Activated naive CD8-positive, alpha-beta T cell treated with anti-CD3 and anti-CD28 coated beads, Interleukin-2, amount 10 ng/mL, durations not matched to agents 7 days and 5 days (primary cell): ENCODE results near the gene GPC6. TPM values are rescaled to one million over a fixed set of nuclear protein-coding genes. Genes with fewer than 3 reads are reported as not detected.

Experiments used
- ATAC-seq: fragments of 150-1000 bp; cut with Tn5 transposase; one replicate; pipeline ENCODE4 v1.10.0; 2021; ENCODE audit warnings: low read depth, moderate library complexity
- POLR2A ChIA-PET: fragments of 350-600 bp; sonication (Branson Sonifier 250); formaldehyde crosslinking; loops from one replicate; lab custom pipeline; 2021; ENCODE audit warnings: antibody characterized with exemption; lab: Charles Lee
- DNase-seq: peaks from one replicate; pipeline ENCODE4 v3.0.0; 2021
- H3K27ac Mint-ChIP-seq: one replicate; pipeline ENCODE4 v1.8.0; 2022; ENCODE audit warnings: mild to moderate bottlenecking, mixed read lengths
- H3K27me3 Mint-ChIP-seq: one replicate; pipeline ENCODE4 v1.8.0; 2022; ENCODE audit warnings: mild to moderate bottlenecking, moderate library complexity, mixed read lengths
- H3K36me3 Mint-ChIP-seq: one replicate; pipeline ENCODE4 v1.8.0; 2021; ENCODE audit warnings: mild to moderate bottlenecking, mixed read lengths
- H3K4me1 Mint-ChIP-seq: one replicate; pipeline ENCODE4 v1.8.0; 2021; ENCODE audit warnings: mixed read lengths
- H3K4me3 Mint-ChIP-seq: one replicate; pipeline ENCODE4 v1.8.0; 2022; ENCODE audit warnings: mild to moderate bottlenecking, moderate library complexity, mixed read lengths
- H3K9me3 Mint-ChIP-seq: one replicate; pipeline ENCODE4 v1.8.0; 2021; ENCODE audit warnings: mixed read lengths
- total RNA-seq, 2 experiments: library from RNA; stranded (reverse); gene quantifications; one replicate each; pipeline ENCODE4 v1.2.3, GENCODE V29; 2021

Gene GPC6
- total RNA-seq, 2 experiments from 2014 or later = not detected

DNA sequence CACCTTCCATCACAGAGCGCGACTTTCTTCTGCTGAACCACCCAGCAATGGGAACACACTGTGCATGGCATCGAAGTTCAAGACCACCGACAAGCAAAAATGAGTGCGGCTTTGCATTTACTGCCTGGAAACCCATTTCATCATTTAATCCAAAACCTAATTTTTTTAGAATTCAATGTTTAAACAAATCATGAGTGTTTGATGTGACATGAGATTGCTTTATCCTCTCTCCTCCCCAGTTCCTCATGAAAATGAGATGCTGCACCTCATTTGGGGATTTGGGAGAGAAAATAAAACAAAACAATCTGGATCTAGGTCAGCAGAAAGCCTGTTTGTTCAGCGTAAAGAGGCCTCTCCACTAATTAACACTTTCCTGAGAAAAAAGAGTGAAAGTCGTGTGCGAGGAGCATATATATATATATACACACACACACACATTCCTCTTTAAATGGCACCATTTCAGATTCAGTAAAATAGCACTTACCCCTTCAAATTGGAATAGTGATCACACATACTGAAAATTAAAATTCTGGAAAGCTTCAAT lies 1126.6 kb downstream of the GPC6 start:
- Mint-ChIP-seq H3K27ac (no peak overlapping the region), H3K4me1 (peaks cover 3% of the 10 kb centered on the region), H3K4me3 (no peak overlapping the region), H3K36me3 (no peaks in the 10 kb centered on the region), H3K27me3 (peaks cover 3% of the 10 kb centered on the region), H3K9me3 (peaks cover 1% of the 10 kb centered on the region)
- ATAC-seq (no peak), DNase-seq (no peak)
- POLR2A ChIA-PET = no interaction called here

DNA sequence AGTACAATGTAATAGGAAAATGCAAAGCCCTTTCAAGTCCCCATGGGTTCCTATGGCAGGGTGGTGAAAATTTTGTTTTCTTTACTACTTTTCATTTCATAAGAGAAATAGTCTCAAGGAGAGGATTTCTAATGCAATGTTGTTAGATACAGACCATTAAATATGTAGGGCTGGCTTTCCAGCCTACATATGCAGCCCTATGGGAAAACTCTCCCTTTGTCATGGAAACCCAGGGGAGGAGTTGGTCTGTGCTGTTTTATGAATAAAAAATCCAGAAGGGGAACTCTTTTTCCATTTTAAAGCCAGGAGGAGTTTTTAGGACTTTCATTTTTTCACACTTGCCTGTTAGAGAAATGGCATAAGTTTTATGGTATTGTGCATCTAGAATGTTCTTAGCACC lies 1133.3 kb downstream of the GPC6 start:
- ATAC-seq (no peak), DNase-seq (no peak)
- Mint-ChIP-seq H3K27ac (no peak overlapping the region), H3K4me3 (no peak overlapping the region), H3K9me3 (peaks cover 1% of the 10 kb centered on the region), H3K27me3 (peaks cover 2% of the 10 kb centered on the region), H3K4me1 (peaks cover 4% of the 10 kb centered on the region), H3K36me3 (no peaks in the 10 kb centered on the region)
- POLR2A ChIA-PET = no interaction called here

DNA sequence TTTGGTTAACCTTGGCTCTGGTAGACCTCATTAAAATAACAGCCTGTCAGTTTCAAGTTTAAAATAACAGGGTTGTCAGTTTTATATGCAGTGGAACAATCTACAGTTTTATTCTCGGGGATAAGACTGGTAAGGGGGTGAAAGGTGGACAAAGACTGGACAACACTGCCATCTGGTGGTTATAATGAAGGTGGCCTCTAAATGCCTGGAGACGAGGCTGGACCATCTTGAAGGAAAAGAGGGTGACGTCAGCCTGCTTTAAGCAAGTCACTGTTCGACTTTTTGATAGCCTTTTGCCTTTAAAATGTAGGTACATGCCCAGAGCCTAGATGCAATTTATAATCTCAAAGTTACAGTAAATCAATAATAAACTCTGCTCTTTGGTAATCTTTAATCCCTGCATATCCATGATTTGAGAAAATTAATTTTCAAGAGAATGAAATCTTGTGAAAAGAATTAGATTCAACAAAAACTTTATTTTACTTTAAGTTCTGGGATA lies 1135.9 kb downstream of the GPC6 start:
- Mint-ChIP-seq H3K4me1 (peaks cover 4% of the 10 kb centered on the region), H3K9me3 (no peaks in the 10 kb centered on the region), H3K4me3 (no peak overlapping the region), H3K27me3 (peaks cover 4% of the 10 kb centered on the region), H3K27ac (no peak overlapping the region), H3K36me3 (no peaks in the 10 kb centered on the region)
- peak; percentile 94 for ATAC-seq
- peak; percentile 28 for DNase-seq
- POLR2A ChIA-PET = no interaction called here

- peaks cover 4% of the 10 kb centered on the region for H3K4me1 Mint-ChIP-seq
- H3K27ac Mint-ChIP-seq = no peak overlapping the region
- no peaks in the 10 kb centered on the region for H3K36me3 Mint-ChIP-seq
- no peaks in the 10 kb centered on the region for H3K9me3 Mint-ChIP-seq
- no peak for DNase-seq
- no peak for ATAC-seq
- H3K27me3 Mint-ChIP-seq = peaks cover 8% of the 10 kb centered on the region
- POLR2A ChIA-PET = no interaction called here
- H3K4me3 Mint-ChIP-seq = no peak overlapping the region
Measured at GRCh38 chr13:94366677-94367076, 1140.1 kb downstream of the GPC6 start.

- ATAC-seq = no peak
- Mint-ChIP-seq H3K9me3 (no peaks in the 10 kb centered on the region), H3K27me3 (peaks cover 9% of the 10 kb centered on the region)
Measured at GRCh38 chr13:94369972-94370436, 1143.4 kb downstream of the GPC6 start.

DNA sequence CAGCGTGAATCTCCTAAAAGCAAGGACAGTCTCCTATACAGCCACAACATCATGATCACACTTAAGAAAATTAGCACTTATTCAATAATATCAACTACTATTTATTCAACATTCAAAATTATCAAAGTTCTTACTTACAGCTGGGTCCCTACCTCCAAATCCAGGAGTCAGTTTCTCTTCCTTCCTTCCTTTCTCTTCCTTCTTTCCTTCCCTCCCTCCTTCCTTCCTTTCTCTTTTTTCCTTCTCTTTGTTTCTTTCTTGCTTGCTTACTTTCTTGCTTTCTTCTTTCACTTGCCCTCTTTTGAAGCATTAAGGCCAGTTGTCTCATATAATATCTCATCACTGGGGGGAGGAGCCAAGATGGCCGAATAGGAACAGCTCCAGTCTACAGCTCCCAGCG lies 1145.2 kb downstream of the GPC6 start:
- Mint-ChIP-seq H3K27ac (no peak overlapping the region), H3K9me3 (no peaks in the 10 kb centered on the region), H3K27me3 (peaks cover 7% of the 10 kb centered on the region), H3K36me3 (no peaks in the 10 kb centered on the region), H3K4me1 (no peaks in the 10 kb centered on the region), H3K4me3 (no peak overlapping the region)
- DNase-seq (no peak), ATAC-seq (no peak)
- POLR2A ChIA-PET = no interaction called here

More at GRCh38 chr13:94369972-94370436, 1143.4 kb downstream of the GPC6 start:
- Mint-ChIP-seq H3K4me3 (no peak overlapping the region), H3K36me3 (no peaks in the 10 kb centered on the region), H3K4me1 (no peaks in the 10 kb centered on the region), H3K27ac (no peak overlapping the region)
- no peak for DNase-seq
- POLR2A ChIA-PET = no interaction called here

- H3K27me3 Mint-ChIP-seq = no peaks in the 10 kb centered on the region
- H3K27ac Mint-ChIP-seq = no peak overlapping the region
- DNase-seq (no peak), ATAC-seq (no peak)
- H3K4me1 Mint-ChIP-seq = no peaks in the 10 kb centered on the region
- no peaks in the 10 kb centered on the region for H3K9me3 Mint-ChIP-seq
- no peak overlapping the region for H3K4me3 Mint-ChIP-seq
- POLR2A ChIA-PET = no interaction called here
- H3K36me3 Mint-ChIP-seq = no peaks in the 10 kb centered on the region
Measured at GRCh38 chr13:94382517-94382916, 1155.9 kb downstream of the GPC6 start.

DNA sequence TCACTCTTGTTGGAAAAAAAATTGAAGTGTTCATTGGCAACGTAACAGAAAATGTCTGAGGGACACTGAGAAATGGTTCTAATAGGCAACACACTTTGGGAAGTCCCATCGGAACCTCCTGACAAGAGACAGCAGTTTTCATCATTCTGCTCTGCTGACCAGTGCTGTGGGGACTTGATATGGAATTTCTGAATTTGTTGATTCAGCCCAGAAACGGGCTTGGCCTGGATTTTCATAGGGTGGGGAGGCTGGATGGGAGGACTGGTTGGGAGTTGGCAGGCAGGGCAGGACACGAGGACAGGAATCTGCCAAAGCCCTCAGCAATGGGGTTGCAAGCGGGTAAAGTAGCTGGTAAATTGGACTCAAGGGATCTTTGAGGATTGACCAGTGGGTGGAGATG lies 1156.4 kb downstream of the GPC6 start:
- DNase-seq = no peak
- Mint-ChIP-seq H3K4me1 (no peaks in the 10 kb centered on the region), H3K27ac (no peak overlapping the region), H3K9me3 (no peaks in the 10 kb centered on the region), H3K36me3 (no peaks in the 10 kb centered on the region), H3K4me3 (no peak overlapping the region), H3K27me3 (no peaks in the 10 kb centered on the region)
- no peak for ATAC-seq
- POLR2A ChIA-PET = no interaction called here

DNA sequence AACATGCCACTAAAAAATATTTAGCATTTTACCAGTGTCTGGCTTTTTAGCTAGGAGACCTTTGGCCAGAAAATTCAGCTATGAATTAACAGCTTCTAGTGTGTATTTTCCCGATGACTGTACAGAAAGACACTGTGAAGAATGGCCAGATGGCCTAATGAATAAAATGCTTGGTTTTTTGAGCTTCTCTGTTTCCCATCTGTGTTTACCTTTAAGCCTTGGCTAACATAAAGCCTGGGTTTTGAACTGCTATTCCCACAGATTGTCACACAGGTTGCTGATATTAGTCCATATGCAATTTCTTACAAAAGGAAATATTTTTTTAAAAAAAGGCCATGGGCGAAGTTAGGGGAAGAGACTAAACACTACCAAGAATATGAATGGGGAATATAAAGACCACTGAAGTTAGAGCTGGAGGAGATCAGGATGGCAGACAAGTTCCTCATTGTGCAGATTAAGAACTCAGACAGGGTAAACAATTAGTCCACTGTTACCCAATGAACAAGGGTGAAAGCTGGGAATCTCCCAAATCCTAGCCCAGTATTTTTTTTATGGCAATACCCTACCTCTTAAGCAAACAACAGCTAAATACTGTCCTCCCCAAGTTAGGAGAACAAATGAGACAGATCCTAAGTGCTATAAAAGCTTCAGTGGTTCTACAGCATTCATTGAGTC lies 1157.8 kb downstream of the GPC6 start:
- H3K27ac Mint-ChIP-seq = no peak overlapping the region
- H3K4me1 Mint-ChIP-seq = no peaks in the 10 kb centered on the region
- H3K9me3 Mint-ChIP-seq = no peaks in the 10 kb centered on the region
- no peak for DNase-seq
- no peaks in the 10 kb centered on the region for H3K27me3 Mint-ChIP-seq
- POLR2A ChIA-PET = no interaction called here
- no peak overlapping the region for H3K4me3 Mint-ChIP-seq
- H3K36me3 Mint-ChIP-seq = no peaks in the 10 kb centered on the region
- no peak for ATAC-seq

DNA sequence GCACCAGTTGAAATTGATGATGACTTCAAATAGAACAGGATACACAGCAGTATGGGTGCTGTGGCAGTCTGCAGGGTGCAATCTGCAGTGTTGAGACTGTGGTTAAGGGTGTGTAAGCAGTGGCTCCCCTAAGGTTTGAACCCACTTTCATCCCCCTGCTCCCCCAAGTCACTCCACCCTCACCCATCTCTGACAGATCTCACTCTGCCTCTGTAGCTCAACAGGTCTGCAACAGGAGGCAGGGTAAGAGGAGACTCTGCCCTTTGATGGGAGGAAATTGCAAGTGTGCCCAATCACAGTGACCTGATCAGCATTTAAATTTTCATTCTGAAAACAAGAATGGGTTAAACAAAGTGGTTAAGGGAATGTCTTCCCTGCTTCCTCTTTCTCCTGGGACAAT lies 1160.4 kb downstream of the GPC6 start:
- POLR2A ChIA-PET = no interaction called here
- Mint-ChIP-seq H3K36me3 (no peaks in the 10 kb centered on the region), H3K4me1 (no peaks in the 10 kb centered on the region), H3K27ac (no peak overlapping the region), H3K4me3 (no peak overlapping the region), H3K27me3 (no peaks in the 10 kb centered on the region), H3K9me3 (no peaks in the 10 kb centered on the region)
- ATAC-seq (no peak), DNase-seq (no peak)

DNA sequence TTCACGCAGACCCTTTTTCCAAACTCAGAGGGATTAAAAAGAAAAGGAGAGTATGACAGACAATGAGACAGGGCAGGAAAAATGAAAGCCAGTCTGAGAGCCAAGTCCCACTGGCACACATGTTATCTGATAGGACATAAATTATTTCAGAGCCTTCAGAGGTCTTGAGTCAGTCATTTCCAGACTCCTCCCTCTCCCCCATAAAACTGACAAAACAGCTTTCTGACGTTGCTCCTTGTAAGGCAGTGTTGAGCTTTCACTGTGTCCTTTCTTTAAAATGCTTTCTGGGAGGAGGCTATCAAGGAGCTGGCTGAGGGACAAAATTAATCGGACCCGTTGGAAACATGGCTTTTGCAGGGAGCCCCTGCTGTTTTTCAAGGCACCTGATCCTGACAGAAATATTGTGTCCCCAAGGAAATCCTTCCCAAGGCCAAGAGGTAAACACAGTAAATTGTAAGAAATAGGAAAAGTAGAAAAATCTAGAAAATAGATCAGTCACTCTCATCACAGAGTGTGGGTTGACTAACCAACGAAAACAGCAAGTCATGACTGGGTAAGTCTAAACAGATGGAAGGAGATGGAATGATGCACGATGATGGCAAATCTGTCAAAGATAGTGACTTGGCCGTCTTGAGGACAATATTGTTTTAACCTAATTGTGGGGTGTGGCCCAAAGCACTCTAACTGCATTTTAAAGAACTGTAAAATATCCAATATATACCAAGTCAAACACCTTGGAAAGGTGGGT lies 1163.2 kb downstream of the GPC6 start:
- Mint-ChIP-seq H3K27ac (no peak overlapping the region), H3K4me1 (no peaks in the 10 kb centered on the region), H3K36me3 (no peaks in the 10 kb centered on the region), H3K27me3 (no peaks in the 10 kb centered on the region), H3K9me3 (no peaks in the 10 kb centered on the region), H3K4me3 (no peak overlapping the region)
- POLR2A ChIA-PET = no interaction called here
- no peak for ATAC-seq
- no peak for DNase-seq

DNA sequence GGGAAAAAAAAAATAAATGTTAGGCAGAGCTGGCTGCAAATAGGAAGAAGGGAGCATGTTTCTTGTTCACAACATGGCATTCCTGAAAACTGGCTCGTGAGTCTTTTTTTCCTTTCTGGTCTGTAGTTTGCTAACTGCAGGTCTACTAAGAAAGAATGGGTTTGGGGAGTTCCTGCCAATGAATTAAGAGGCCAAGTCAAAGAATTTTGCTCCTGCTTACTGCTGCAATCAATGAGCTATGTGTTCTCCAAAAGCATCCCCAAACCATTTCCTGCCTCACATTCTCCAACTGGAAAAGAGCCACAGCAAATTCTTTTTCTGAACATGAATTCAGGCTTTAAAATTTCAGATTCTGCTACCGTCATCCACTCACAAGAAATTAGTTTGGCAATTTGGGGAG lies 1164.3 kb downstream of the GPC6 start:
- no peak overlapping the region for H3K4me3 Mint-ChIP-seq
- DNase-seq (no peak), ATAC-seq (no peak)
- H3K9me3 Mint-ChIP-seq = no peaks in the 10 kb centered on the region
- POLR2A ChIA-PET = no interaction called here
- no peaks in the 10 kb centered on the region for H3K4me1 Mint-ChIP-seq
- H3K27me3 Mint-ChIP-seq = no peaks in the 10 kb centered on the region
- H3K36me3 Mint-ChIP-seq = no peaks in the 10 kb centered on the region
- H3K27ac Mint-ChIP-seq = no peak overlapping the region

GRCh38 chr13:94394723-94395122 lies 1168.1 kb downstream of the GPC6 start:
- Mint-ChIP-seq H3K36me3 (no peaks in the 10 kb centered on the region), H3K4me3 (no peak overlapping the region)
- ATAC-seq = no peak

DNA sequence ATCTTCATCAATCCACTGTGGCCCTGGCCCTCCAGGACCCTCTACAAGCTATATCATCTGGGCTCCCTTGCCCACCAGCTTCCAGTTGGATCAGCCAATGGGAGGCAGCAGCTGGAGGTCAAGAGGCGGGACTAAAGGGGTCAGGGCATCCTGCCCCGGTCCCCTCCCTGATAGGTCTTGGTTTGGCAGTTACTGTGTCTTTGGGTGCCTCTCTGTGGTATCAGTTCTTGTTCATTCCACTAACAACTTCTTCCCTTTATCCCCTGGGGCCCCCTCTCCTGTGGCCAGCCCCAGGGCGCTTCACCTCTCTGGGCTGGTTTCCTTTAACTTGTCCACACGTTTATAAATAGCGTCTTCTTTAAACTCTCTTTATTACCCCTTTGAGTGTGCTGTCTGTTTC lies 1169.3 kb downstream of the GPC6 start:
- Mint-ChIP-seq H3K27me3 (peaks cover 3% of the 10 kb centered on the region), H3K4me3 (no peak overlapping the region), H3K4me1 (no peaks in the 10 kb centered on the region), H3K9me3 (no peaks in the 10 kb centered on the region), H3K27ac (no peak overlapping the region), H3K36me3 (no peaks in the 10 kb centered on the region)
- ATAC-seq (no peak), DNase-seq (no peak)
- POLR2A ChIA-PET = no interaction called here

More at GRCh38 chr13:94394723-94395122, 1168.1 kb downstream of the GPC6 start:
- POLR2A ChIA-PET = no interaction called here
- DNase-seq = no peak
- peaks cover 2% of the 10 kb centered on the region for H3K27me3 Mint-ChIP-seq
- H3K27ac Mint-ChIP-seq = no peak overlapping the region
- no peaks in the 10 kb centered on the region for H3K4me1 Mint-ChIP-seq
- no peaks in the 10 kb centered on the region for H3K9me3 Mint-ChIP-seq
